H1 (cell line): Measurements from ENCODE around the gene PAIP2B. TPM values are rescaled to one million over a fixed set of nuclear protein-coding genes. Genes with fewer than 3 reads are reported as not detected.

ENCODE experiments used
- CTCF ChIA-PET: fragments of 300-600 bp; sonication (Branson Sonifier 250); formaldehyde crosslinking; loops from one replicate; lab custom pipeline; 2021; ENCODE audit not compliant: partially characterized antibody; lab: Charles Lee
- POLR2A ChIA-PET: fragments of 300-600 bp; sonication (Branson Sonifier 250); formaldehyde crosslinking; loops from one replicate; lab custom pipeline; 2021; ENCODE audit warnings: inconsistent platforms; ENCODE audit not compliant: partially characterized antibody; lab: Charles Lee
- DNase-seq, 2 experiments: peaks; one replicate each; pipeline versions ENCODE4 v3.0.0 to v3.0.0-alpha.2; 2010 to 2022; ENCODE audit warnings: low spot score in 2 of 2, low read depth in 1 of 2, mixed read lengths in 1 of 2
- FAIRE-seq: peaks from 2 replicates; lab custom pipeline; 2011; peaks lifted over from hg19 to GRCh38; lab: Jason Lieb, UNC
- H2AFZ ChIP-seq: 2 replicates; pipeline ENCODE4 v1.8.1; 2012; ENCODE audit warnings: low read length, inconsistent platforms
- H2AK5ac ChIP-seq: 2 replicates; pipeline ENCODE4 v1.6.1; 2013; ENCODE audit warnings: low read depth, low read length
- H2BK120ac ChIP-seq: replicated peaks from 2 replicates; pipeline ENCODE3; 2013; ENCODE audit warnings: low read depth, low read length, inconsistent platforms
- H2BK12ac ChIP-seq: 2 replicates; pipeline ENCODE4 v1.6.1; 2013; ENCODE audit warnings: low read depth, low read length
- H2BK15ac ChIP-seq: 2 replicates; pipeline ENCODE4 v1.6.1; 2013; ENCODE audit warnings: low read length
- H2BK20ac ChIP-seq: 2 replicates; pipeline ENCODE4 v1.6.1; 2013; ENCODE audit warnings: low read length
- H2BK5ac ChIP-seq: 2 replicates; pipeline ENCODE4 v1.6.1; 2013; ENCODE audit warnings: low read depth, low read length
- H3K14ac ChIP-seq: 2 replicates; pipeline ENCODE4 v1.6.1; 2013; ENCODE audit warnings: inconsistent platforms; ENCODE audit not compliant: insufficient read length
- H3K18ac ChIP-seq: 2 replicates; pipeline ENCODE4 v1.6.1; 2013; ENCODE audit warnings: low read length; ENCODE audit errors: extremely low read depth
- H3K23ac ChIP-seq: 2 replicates; pipeline ENCODE4 v1.6.1; 2013; ENCODE audit warnings: inconsistent platforms; ENCODE audit not compliant: insufficient read length
- H3K23me2 ChIP-seq: 2 replicates; pipeline ENCODE4 v1.6.1; 2013; ENCODE audit warnings: low read depth, low read length
- H3K27ac ChIP-seq: 2 replicates; pipeline ENCODE4 v1.6.1; 2011; ENCODE audit warnings: low read depth, low read length, inconsistent platforms
- H3K27me3 ChIP-seq, 4 experiments: replicated peaks in 1 of 4; 1 replicate in 1 of 4; 2 replicates in 3 of 4; pipeline versions ENCODE4 v1.6.1 to v1.8.1; 2011 to 2013; ENCODE audit warnings: low read length in 3 of 4, mild to moderate bottlenecking in 3 of 4, inconsistent platforms in 2 of 4, mixed read lengths in 2 of 4, moderate library complexity in 1 of 4; ENCODE audit not compliant: control insufficient read depth in 3 of 4, insufficient read depth in 3 of 4; ENCODE audit errors: extremely low read depth in 1 of 4
- H3K36me3 ChIP-seq, 4 experiments: 2 replicates each; pipeline versions ENCODE4 v1.6.1 to v1.8.1; 2011 to 2013; ENCODE audit warnings: mild to moderate bottlenecking in 4 of 4, low read length in 3 of 4, moderate library complexity in 2 of 4, control low read depth in 1 of 4, inconsistent platforms in 1 of 4; ENCODE audit not compliant: insufficient read depth in 4 of 4, control insufficient read depth in 2 of 4
- H3K4ac ChIP-seq: replicated peaks from 2 replicates; pipeline ENCODE3; 2013; ENCODE audit warnings: low read length, low read depth, mixed read lengths, inconsistent platforms; ENCODE audit not compliant: insufficient read length
- H3K4me1 ChIP-seq, 4 experiments: replicated peaks in 1 of 4; 1 replicate in 1 of 4; 2 replicates in 3 of 4; pipeline versions ENCODE4 v1.6.1 to v1.8.1; 2011 to 2013; ENCODE audit warnings: low read length in 3 of 4, inconsistent platforms in 2 of 4, mixed read lengths in 1 of 4; ENCODE audit not compliant: insufficient read depth in 4 of 4, control insufficient read depth in 3 of 4
- H3K4me2 ChIP-seq, 2 experiments: 2 replicates each; pipeline versions ENCODE4 v1.6.1 to v1.8.1; 2011 to 2013; ENCODE audit warnings: low read depth in 2 of 2, low read length in 2 of 2, control low read depth in 1 of 2, inconsistent platforms in 1 of 2, mild to moderate bottlenecking in 1 of 2; ENCODE audit not compliant: insufficient read depth in 1 of 2
- H3K4me3 ChIP-seq, 4 experiments: fragments of 200-600, 300-600 bp in 1 of 4; sonication (generic), shearing (Covaris generic), sonication (Bioruptor Twin) in 1 of 4; 2 replicates each; pipeline versions ENCODE4 v1.5.1 to v1.8.1; 2011 to 2016; ENCODE audit warnings: low read length in 4 of 4, low read depth in 3 of 4, control low read depth in 2 of 4, inconsistent platforms in 2 of 4, mild to moderate bottlenecking in 2 of 4, mixed read lengths in 1 of 4, moderate library complexity in 1 of 4; ENCODE audit not compliant: insufficient read depth in 2 of 4; ENCODE audit errors: extremely low read depth in 1 of 4
- H3K56ac ChIP-seq: replicated peaks from 2 replicates; pipeline ENCODE3; 2013; ENCODE audit warnings: low read depth, mild to moderate bottlenecking, mixed read lengths, low read length, inconsistent platforms; ENCODE audit not compliant: insufficient read length
- H3K79me1 ChIP-seq: 2 replicates; pipeline ENCODE4 v1.6.1; 2013; ENCODE audit warnings: low read depth, low read length, control low read depth
- H3K79me2 ChIP-seq, 2 experiments: 2 replicates each; pipeline versions ENCODE4 v1.6.1 to v1.8.1; 2012 to 2013; ENCODE audit warnings: low read length in 2 of 2, mild to moderate bottlenecking in 2 of 2, inconsistent platforms in 1 of 2; ENCODE audit not compliant: insufficient read depth in 2 of 2, control insufficient read depth in 1 of 2
- H3K9ac ChIP-seq, 4 experiments: replicated peaks in 1 of 4; 1 replicate in 1 of 4; 2 replicates in 3 of 4; pipeline versions ENCODE4 v1.6.1 to v1.8.1; 2011 to 2013; ENCODE audit warnings: low read depth in 3 of 4, low read length in 3 of 4, control low read depth in 2 of 4, mild to moderate bottlenecking in 2 of 4, moderate library complexity in 2 of 4, inconsistent platforms in 1 of 4; ENCODE audit errors: extremely low read depth in 1 of 4
- H3K9me3 ChIP-seq, 2 experiments: 2 replicates each; pipeline versions ENCODE4 v1.6.1 to v1.8.1; 2012 to 2013; ENCODE audit warnings: mild to moderate bottlenecking in 2 of 2, moderate library complexity in 2 of 2, control low read depth in 1 of 2, inconsistent platforms in 1 of 2, low read depth in 1 of 2, low read length in 1 of 2, mixed read lengths in 1 of 2; ENCODE audit not compliant: insufficient read depth in 2 of 2
- H4K20me1 ChIP-seq, 2 experiments: replicated peaks in 1 of 2; 2 replicates each; pipeline versions ENCODE3 to v1.8.1; 2011 to 2013; ENCODE audit warnings: inconsistent platforms in 2 of 2, low read length in 2 of 2, mild to moderate bottlenecking in 1 of 2; ENCODE audit not compliant: insufficient read depth in 2 of 2, control insufficient read depth in 1 of 2
- H4K5ac ChIP-seq: 2 replicates; pipeline ENCODE4 v1.6.1; 2013; ENCODE audit warnings: low read length, low read depth, mixed read lengths, inconsistent platforms; ENCODE audit not compliant: insufficient read length
- H4K8ac ChIP-seq: 2 replicates; pipeline ENCODE4 v1.8.0; 2013; ENCODE audit warnings: mild to moderate bottlenecking, moderate library complexity, low read length, inconsistent platforms; ENCODE audit not compliant: insufficient read depth; ENCODE audit errors: extremely low read depth
- H4K91ac ChIP-seq: replicated peaks from 2 replicates; pipeline ENCODE3; 2013; ENCODE audit warnings: low read length, mixed read lengths, inconsistent platforms; ENCODE audit not compliant: insufficient read length
- ASH2L ChIP-seq: fragments of 200-600, 300-600 bp; sonication (generic); IDR thresholded peaks from one replicate; pipeline ENCODE4 v1.7.1; 2017; ENCODE audit warnings: low read length
- CBX8 ChIP-seq: fragments of 300-800, 300-1000 bp; sonication (generic); IDR thresholded peaks from 2 replicates; pipeline ENCODE4 v1.7.1; 2016; ENCODE audit warnings: low read depth, low read length, borderline replicate concordance
- CEBPB ChIP-seq: IDR thresholded peaks from 2 replicates; pipeline ENCODE4 v1.6.1; 2012; ENCODE audit warnings: low read depth, low read length
- RNF2 ChIP-seq: fragments of 200-900, 300-1000 bp; sonication (generic); IDR thresholded peaks from 2 replicates; pipeline ENCODE4 v1.7.1; 2016; ENCODE audit warnings: borderline replicate concordance, low read depth, mild to moderate bottlenecking, antibody characterized with exemption, low read length; ENCODE audit not compliant: poor library complexity, severe bottlenecking; ENCODE audit errors: missing control alignments
- polyA plus RNA-seq, 7 experiments: library from polyadenylated mRNA; depleted of rRNA in 3 of 7; stranded (reverse) in 5 of 7; unstranded in 2 of 7; fragments of >200 nt in 5 of 7; fragments of 200-250 nt in 2 of 7; gene quantifications; 1 replicate in 5 of 7; 2 replicates in 1 of 7; 4 replicates in 1 of 7; pipeline versions ENCODE4 v1.2.1 to v1.2.3, GENCODE V29; 2011 to 2013; ENCODE audit warnings: missing spikeins in 2 of 7, mixed read lengths in 2 of 7
- small RNA-seq: library from polyadenylated mRNA; stranded (forward); fragments of <200 nt; extraction: miRNeasy Mini kit (QIAGEN cat#:217004); gene quantifications from one replicate; pipeline ENCODE3, GENCODE V24; 2013; ENCODE audit not compliant: insufficient read depth
- total RNA-seq: library from RNA; stranded (reverse); fragmentation: NEBNext Ultra II Directional; extraction: Animal tissue kit (Norgen Biotek cat#: 25700); gene quantifications from 2 replicates; pipeline ENCODE4 v1.2.1, GENCODE V29; 2021

The PAIP2B gene
- total and polyA plus RNA-seq, 2 of the 8 experiments (the other 6 are each of a cell fraction or from before 2014, with no cell fraction given) = 8.4 to 31.3 TPM

GRCh38 chr2:71133603-71134002 is 93.3 kb downstream of the PAIP2B start:
- Histone ChIP-seq H2BK120ac (no peak overlapping the region), H3K9ac (no peak overlapping the region), H2AFZ (no peak overlapping the region), H3K14ac (no peak overlapping the region), H2BK12ac (no peak overlapping the region), H3K27ac (no peak overlapping the region), H3K23ac (no peak overlapping the region), H4K8ac (no peak overlapping the region), H3K79me1 (no peaks in the 10 kb centered on the region; the same call in 1 of the 2 replicates), H3K27me3 (no peaks in the 10 kb centered on the region), H3K4ac (no peak overlapping the region), H3K56ac (no peak overlapping the region), H4K5ac (no peak overlapping the region), H2AK5ac (no peak overlapping the region), H3K4me1 (no peaks in the 10 kb centered on the region), H2BK20ac (no peak overlapping the region), H2BK5ac (no peak overlapping the region), H3K36me3 (peaks cover 0 to 44% (median 26%) of the 10 kb centered on the region in 4 experiments; a peak in 7 of 8 replicates), H3K4me2 (no peak overlapping the region), H3K23me2 (peaks cover 5% of the 10 kb centered on the region), H3K79me2 (peaks cover 0 to 35% of the 10 kb centered on the region in 2 experiments; a peak in 3 of 4 replicates), H2BK15ac (no peak overlapping the region), H3K18ac (no peak overlapping the region), H3K4me3 (no peak overlapping the region), H4K91ac (no peak overlapping the region), H3K9me3 (no peaks in the 10 kb centered on the region), H4K20me1 (peaks cover 0 to 3% of the 10 kb centered on the region in 2 experiments)
- no peak for TF ChIP-seq ASH2L
- TF ChIP-seq RNF2 = no peak
- TF ChIP-seq CBX8 = no peak
- TF ChIP-seq CEBPB = no peak
- CTCF ChIA-PET = interaction anchor here (1.3 kb wide), 1 partner anchor 16 kb away, joined by 4 read pairs; no protein-coding TSS in a partner anchor
- DNase-seq (no peak), FAIRE-seq (no peak)
- POLR2A ChIA-PET = interaction anchor here (1.7 to 1.8 kb wide), 2 partner anchors 17 to 143 kb away, joined by 3 read pairs; no protein-coding TSS in a partner anchor

Small RNAs within 50 kb of the gene (small RNA-seq; reads per million reads assigned to genes)
- gene AC007881.1 = not detected

Other genes starting within 250 kb of the PAIP2B start
- gene ANKRD53, start 248.5 kb downstream of the PAIP2B start, total RNA-seq = 0.39 and 0.55 TPM in 2 replicates
- 0.53 and 0.70 TPM in 2 replicates for gene ANKRD53, start 248.5 kb downstream of the PAIP2B start, polyA plus RNA-seq (2011; rRNA removed)
- 24.3 and 25.2 TPM in 2 replicates for gene TEX261, start 232.2 kb downstream of the PAIP2B start, total RNA-seq
- 30.1 and 31.2 TPM in 2 replicates for gene TEX261, start 232.2 kb downstream of the PAIP2B start, polyA plus RNA-seq (2011; rRNA removed)
- 59.9 and 62.2 TPM in 2 replicates for gene NAGK, start 158.5 kb downstream of the PAIP2B start, total RNA-seq
- 57.9 and 67.8 TPM in 2 replicates for gene NAGK, start 158.5 kb downstream of the PAIP2B start, polyA plus RNA-seq (2011; rRNA removed)
- 14.1 and 15.5 TPM in 2 replicates for gene MCEE, start 96.9 kb downstream of the PAIP2B start, total RNA-seq
- 6.5 and 7.3 TPM in 2 replicates for gene MCEE, start 96.9 kb downstream of the PAIP2B start, polyA plus RNA-seq (2011; rRNA removed)
- gene MPHOSPH10, start 96.5 kb downstream of the PAIP2B start, total RNA-seq = 39.1 and 42.8 TPM in 2 replicates
- 4.0 and 4.5 TPM in 2 replicates for gene MPHOSPH10, start 96.5 kb downstream of the PAIP2B start, polyA plus RNA-seq (2011; rRNA removed)
- gene ZNF638, start 104.7 kb upstream of the PAIP2B start, total RNA-seq = 143 and 144 TPM in 2 replicates
- gene ZNF638, start 104.7 kb upstream of the PAIP2B start, polyA plus RNA-seq (2011; rRNA removed) = 29.1 and 45.3 TPM in 2 replicates
- 7.1 and 8.5 TPM in 2 replicates for gene DYSF, start 226.5 kb upstream of the PAIP2B start, total RNA-seq
- gene DYSF, start 226.5 kb upstream of the PAIP2B start, polyA plus RNA-seq (2011; rRNA removed) = 5.8 and 6.6 TPM in 2 replicates